K562 (cell line): ENCODE measurements around the gene BPIFB2.

Source experiments
- NRF1 ChIP-seq, 2 experiments: fragments of 450-650 bp; IDR thresholded peaks in 1 of 2; conservative IDR thresholded peaks in 1 of 2; 2 replicates each; pipeline ENCODE4 v1.6.1; 2014; ENCODE audit warnings: mild to moderate bottlenecking in 2 of 2
- RBM22 ChIP-seq: fragments of 200-400 bp; formaldehyde crosslinking; IDR thresholded peaks from 2 replicates; pipeline ENCODE4 v1.6.1; 2018; ENCODE audit warnings: low read length, low read depth; ENCODE audit not compliant: poor library complexity, severe bottlenecking
- RFX5 ChIP-seq: IDR thresholded peaks from 2 replicates; pipeline ENCODE4 v1.6.1; 2011; ENCODE audit warnings: low read depth, mild to moderate bottlenecking, improper control_type of control experiment, low read length
- USF2 ChIP-seq: sonication (generic); formaldehyde crosslinking; IDR thresholded peaks from 2 replicates; pipeline ENCODE4 v1.5.0; 2020; ENCODE audit warnings: missing genetic modification reagents

GRCh38 chr20:33021879-33022278 lies 14.4 kb downstream of the BPIFB2 start:
- TF ChIP-seq USF2 (CRISPR knock-in tag) (no peak), NRF1 (conservative IDR thresholded peaks at IDR 0.05 in 1 of 2, IDR thresholded peaks at IDR 0.05 in 1 of 2) (no peak), RBM22 (no peak), RFX5 (no peak)
